ENCODE results near the gene HIVEP2.

- TF ChIP-seq CTCF (IDR thresholded peaks at IDR 0.05) (no peak), POLR2A (IDR thresholded peaks at IDR 0.05) (no peak)
Observed at GRCh38 chr6:142870787-142871415, 74.1 kb downstream of the HIVEP2 start.
